HCT116 (cell line): ENCODE measurements around the gene ZBED6.

Experiments used
- CEBPB ChIP-seq: IDR thresholded peaks from 2 replicates; pipeline ENCODE4 v1.6.1; 2012; ENCODE audit warnings: low read depth
- CTCF ChIP-seq, 3 experiments: fragments of 200-600 bp in 1 of 3; sonication (generic) in 1 of 3; IDR thresholded peaks in 2 of 3; conservative IDR thresholded peaks in 1 of 3; 2 replicates each; pipeline ENCODE4 v1.5.1; 2012 to 2017; ENCODE audit warnings: low read depth in 2 of 3, low read length in 2 of 3, antibody characterized with exemption in 1 of 3, borderline replicate concordance in 1 of 3, control low read depth in 1 of 3, mild to moderate bottlenecking in 1 of 3, mixed read lengths in 1 of 3, mixed run types in 1 of 3, moderate library complexity in 1 of 3; ENCODE audit not compliant: insufficient read depth in 1 of 3
- POLR2A ChIP-seq: IDR thresholded peaks from 2 replicates; pipeline ENCODE4 v1.7.0; 2011; ENCODE audit warnings: borderline replicate concordance; ENCODE audit not compliant: insufficient read depth, insufficient read length; ENCODE audit errors: extremely low read depth
- SP1 ChIP-seq: IDR thresholded peaks from 2 replicates; pipeline ENCODE4 v1.6.1; 2012; ENCODE audit warnings: low read depth
- TF ChIP-seq, protein P1 (sequence below): IDR thresholded peaks from 2 replicates; pipeline ENCODE4 v1.6.1; 2012; ENCODE audit warnings: low read depth

- no peak for TF ChIP-seq CTCF (IDR thresholded peaks at IDR 0.05 in 2 of 3, conservative IDR thresholded peaks at IDR 0.05 in 1 of 3; ENCODE audit: borderline replicate concordance in 1 of 3, insufficient read depth in 1 of 3, low read depth in 2 of 3, low read length in 2 of 3)
- TF ChIP-seq, protein P1, sequence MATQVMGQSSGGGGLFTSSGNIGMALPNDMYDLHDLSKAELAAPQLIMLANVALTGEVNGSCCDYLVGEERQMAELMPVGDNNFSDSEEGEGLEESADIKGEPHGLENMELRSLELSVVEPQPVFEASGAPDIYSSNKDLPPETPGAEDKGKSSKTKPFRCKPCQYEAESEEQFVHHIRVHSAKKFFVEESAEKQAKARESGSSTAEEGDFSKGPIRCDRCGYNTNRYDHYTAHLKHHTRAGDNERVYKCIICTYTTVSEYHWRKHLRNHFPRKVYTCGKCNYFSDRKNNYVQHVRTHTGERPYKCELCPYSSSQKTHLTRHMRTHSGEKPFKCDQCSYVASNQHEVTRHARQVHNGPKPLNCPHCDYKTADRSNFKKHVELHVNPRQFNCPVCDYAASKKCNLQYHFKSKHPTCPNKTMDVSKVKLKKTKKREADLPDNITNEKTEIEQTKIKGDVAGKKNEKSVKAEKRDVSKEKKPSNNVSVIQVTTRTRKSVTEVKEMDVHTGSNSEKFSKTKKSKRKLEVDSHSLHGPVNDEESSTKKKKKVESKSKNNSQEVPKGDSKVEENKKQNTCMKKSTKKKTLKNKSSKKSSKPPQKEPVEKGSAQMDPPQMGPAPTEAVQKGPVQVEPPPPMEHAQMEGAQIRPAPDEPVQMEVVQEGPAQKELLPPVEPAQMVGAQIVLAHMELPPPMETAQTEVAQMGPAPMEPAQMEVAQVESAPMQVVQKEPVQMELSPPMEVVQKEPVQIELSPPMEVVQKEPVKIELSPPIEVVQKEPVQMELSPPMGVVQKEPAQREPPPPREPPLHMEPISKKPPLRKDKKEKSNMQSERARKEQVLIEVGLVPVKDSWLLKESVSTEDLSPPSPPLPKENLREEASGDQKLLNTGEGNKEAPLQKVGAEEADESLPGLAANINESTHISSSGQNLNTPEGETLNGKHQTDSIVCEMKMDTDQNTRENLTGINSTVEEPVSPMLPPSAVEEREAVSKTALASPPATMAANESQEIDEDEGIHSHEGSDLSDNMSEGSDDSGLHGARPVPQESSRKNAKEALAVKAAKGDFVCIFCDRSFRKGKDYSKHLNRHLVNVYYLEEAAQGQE = no peak
- no peak for TF ChIP-seq SP1
- no peak for TF ChIP-seq CEBPB
- no peak for TF ChIP-seq POLR2A
Observed at GRCh38 chr1:203839081-203839480, 43.7 kb downstream of the ZBED6 start.
